Astrocyte (in vitro differentiated cells and primary cell): Measurements from ENCODE around the gene ERN1. TPM values are rescaled to one million over a fixed set of nuclear protein-coding genes. Genes with fewer than 3 reads are reported as not detected.

Experiments used
- DNase-seq: peaks from one replicate; pipeline ENCODE4 v3.0.0-alpha.2; 2010; ENCODE audit warnings: low read depth
- FAIRE-seq: peaks from 2 replicates; lab custom pipeline; 2011; peaks lifted over from hg19 to GRCh38; lab: Jason Lieb, UNC
- H2AFZ ChIP-seq: 2 replicates; pipeline ENCODE4 v1.6.0; 2012; ENCODE audit warnings: low read depth, low read length, inconsistent platforms
- H3K27ac ChIP-seq: 2 replicates; pipeline ENCODE4 v1.5.1; 2011; ENCODE audit warnings: low read depth, low read length, inconsistent platforms
- H3K27me3 ChIP-seq: 2 replicates; pipeline ENCODE4 v1.6.0; 2011; ENCODE audit warnings: low read length, inconsistent platforms; ENCODE audit not compliant: insufficient read depth
- H3K36me3 ChIP-seq: 2 replicates; pipeline ENCODE4 v1.5.1; 2011; ENCODE audit warnings: low read length, inconsistent platforms; ENCODE audit not compliant: insufficient read depth
- H3K4me1 ChIP-seq: 2 replicates; pipeline ENCODE4 v1.5.1; 2011; ENCODE audit warnings: low read length, inconsistent platforms; ENCODE audit not compliant: insufficient read depth
- H3K4me2 ChIP-seq: 2 replicates; pipeline ENCODE4 v1.6.0; 2012; ENCODE audit warnings: low read length, inconsistent platforms
- H3K4me3 ChIP-seq: 2 replicates; pipeline ENCODE4 v1.5.1; 2011; ENCODE audit warnings: low read depth, mild to moderate bottlenecking, low read length, inconsistent platforms; ENCODE audit not compliant: insufficient read depth
- H3K79me2 ChIP-seq: 2 replicates; pipeline ENCODE4 v1.6.0; 2012; ENCODE audit warnings: mild to moderate bottlenecking, low read length, inconsistent platforms; ENCODE audit not compliant: insufficient read depth
- H3K9ac ChIP-seq: 2 replicates; pipeline ENCODE4 v1.6.0; 2012; ENCODE audit warnings: mild to moderate bottlenecking, low read length, inconsistent platforms
- H3K9me3 ChIP-seq: 2 replicates; pipeline ENCODE4 v1.5.1; 2012; ENCODE audit warnings: low read depth, mild to moderate bottlenecking, low read length, inconsistent platforms; ENCODE audit not compliant: insufficient read depth
- H4K20me1 ChIP-seq: 2 replicates; pipeline ENCODE4 v1.6.0; 2012; ENCODE audit warnings: low read length, inconsistent platforms; ENCODE audit not compliant: insufficient read depth
- H3K27ac Mint-ChIP-seq: one replicate; pipeline ENCODE4 v1.8.0; 2021; ENCODE audit warnings: mild to moderate bottlenecking, mixed read lengths; ENCODE audit not compliant: unreplicated experiment
- H3K27me3 Mint-ChIP-seq: one replicate; pipeline ENCODE4 v1.8.0; 2021; ENCODE audit warnings: low read depth, mixed read lengths; ENCODE audit not compliant: unreplicated experiment
- H3K36me3 Mint-ChIP-seq: one replicate; pipeline ENCODE4 v1.8.0; 2021; ENCODE audit warnings: low read depth, mixed read lengths; ENCODE audit not compliant: unreplicated experiment
- H3K4me1 Mint-ChIP-seq: one replicate; pipeline ENCODE4 v1.8.0; 2021; ENCODE audit warnings: low read depth, mixed read lengths; ENCODE audit not compliant: unreplicated experiment
- H3K4me3 Mint-ChIP-seq: one replicate; pipeline ENCODE4 v1.8.0; 2021; ENCODE audit warnings: mild to moderate bottlenecking, moderate library complexity, mixed read lengths; ENCODE audit not compliant: unreplicated experiment
- H3K9me3 Mint-ChIP-seq: one replicate; pipeline ENCODE4 v1.8.0; 2021; ENCODE audit warnings: mild to moderate bottlenecking, mixed read lengths; ENCODE audit not compliant: unreplicated experiment
- CTCF ChIP-seq: IDR thresholded peaks from 2 replicates; pipeline ENCODE4 v1.5.1; 2011; ENCODE audit warnings: low read depth, mild to moderate bottlenecking, inconsistent platforms, low read length, moderate library complexity; ENCODE audit not compliant: insufficient read depth
- EZH2 ChIP-seq: IDR thresholded peaks from 2 replicates; pipeline ENCODE4 v1.6.1; 2012; ENCODE audit warnings: mild to moderate bottlenecking, low read length, inconsistent platforms; ENCODE audit not compliant: insufficient read depth
- total RNA-seq: library from RNA; stranded (reverse); gene quantifications from 2 replicates; pipeline ENCODE4 v1.2.1, GENCODE V29; 2021

ERN1 gene
- total RNA-seq, 1 donor from 2014 or later = 11.7 TPM

- DNase-seq (no peak), FAIRE-seq (no peak)
- H3K9me3 ChIP-seq = no peaks in the 10 kb centered on the region
- no peak overlapping the region for H3K9ac ChIP-seq
- no peak overlapping the region for H3K4me3 Mint-ChIP-seq
- H3K4me3 ChIP-seq = no peak overlapping the region
- H4K20me1 ChIP-seq = no peaks in the 10 kb centered on the region
- peaks cover 24% of the 10 kb centered on the region for H3K36me3 Mint-ChIP-seq
- peaks cover 4% of the 10 kb centered on the region for H3K36me3 ChIP-seq
- peaks cover 25% of the 10 kb centered on the region for H3K4me1 Mint-ChIP-seq
- no peaks in the 10 kb centered on the region for H3K79me2 ChIP-seq
- no peaks in the 10 kb centered on the region for H3K27me3 ChIP-seq
- no peak overlapping the region for H3K27ac ChIP-seq
- no peaks in the 10 kb centered on the region for H3K27me3 Mint-ChIP-seq
- no peaks in the 10 kb centered on the region for H3K9me3 Mint-ChIP-seq
- peak overlapping the region; percentile 95 for H3K27ac Mint-ChIP-seq
- no peak overlapping the region for H2AFZ ChIP-seq
- H3K4me2 ChIP-seq = no peak overlapping the region
- TF ChIP-seq EZH2 = no peak
- no peak for TF ChIP-seq CTCF
- H3K4me1 ChIP-seq = peaks cover 4% of the 10 kb centered on the region
These were observed 47.5 kb upstream of the ERN1 start for GRCh38 chr17:64177311-64178010.

- H3K9me3 Mint-ChIP-seq = no peaks in the 10 kb centered on the region
- H3K36me3 ChIP-seq = peaks cover 4% of the 10 kb centered on the region
- no peak overlapping the region for H2AFZ ChIP-seq
- H3K79me2 ChIP-seq = no peaks in the 10 kb centered on the region
- no peak for DNase-seq
- no peaks in the 10 kb centered on the region for H3K9me3 ChIP-seq
- no peak overlapping the region for H3K4me2 ChIP-seq
- no peaks in the 10 kb centered on the region for H3K27me3 Mint-ChIP-seq
- H3K4me3 Mint-ChIP-seq = no peak overlapping the region
- H3K4me1 Mint-ChIP-seq = peaks cover 18% of the 10 kb centered on the region
- no peak overlapping the region for H3K4me3 ChIP-seq
- FAIRE-seq = no peak
- H3K27me3 ChIP-seq = no peaks in the 10 kb centered on the region
- no peak overlapping the region for H3K9ac ChIP-seq
- no peak for TF ChIP-seq CTCF
- TF ChIP-seq EZH2 = no peak
- peaks cover 24% of the 10 kb centered on the region for H3K36me3 Mint-ChIP-seq
- H3K4me1 ChIP-seq = peaks cover 4% of the 10 kb centered on the region
- H4K20me1 ChIP-seq = no peaks in the 10 kb centered on the region
- H3K27ac Mint-ChIP-seq = no peak overlapping the region
- H3K27ac ChIP-seq = no peak overlapping the region
These were observed 46.6 kb upstream of the ERN1 start for GRCh38 chr17:64176556-64176955.
